Stimulated activated CD4-positive, alpha-beta T cell treated with anti-CD3 and anti-CD28 coated beads, Interleukin-15, amount 100 ng/mL, for 24 hours (primary cell): ENCODE results near the gene MRNIP.

Experiments
- DNase-seq: peaks from one replicate; pipeline ENCODE4 v3.0.0-alpha.2; 2020

MRNIP gene

GRCh38 chr5:179870952-179871351 is 12.3 kb upstream of the MRNIP start:
- DNase-seq = no peak

DNA sequence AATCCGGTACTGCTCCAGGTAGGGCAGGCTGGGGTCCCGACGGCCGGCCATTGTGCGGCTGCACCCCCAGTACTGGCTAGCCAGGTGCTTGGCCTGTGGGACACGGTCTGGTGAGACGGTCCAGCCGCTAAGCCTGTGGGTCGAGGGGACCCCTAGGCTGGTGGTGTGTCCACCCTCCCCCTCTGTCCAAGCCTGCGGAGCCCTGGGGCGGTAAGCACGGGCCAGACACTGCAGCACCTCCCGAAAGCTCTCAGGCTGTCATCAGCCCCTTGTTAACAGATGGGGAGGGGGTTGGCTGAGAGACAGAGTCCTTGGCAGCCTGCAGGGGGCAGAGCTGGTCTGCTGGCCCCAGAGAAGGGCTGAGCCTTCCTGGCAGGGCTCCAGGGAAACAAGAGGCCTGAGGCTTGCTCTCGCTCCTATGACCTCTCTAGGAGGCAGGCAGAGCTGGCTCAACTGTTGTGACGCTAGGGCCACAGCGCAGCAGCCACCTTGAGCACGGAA is 11.8 kb upstream of the MRNIP start:
- DNase-seq = peak; percentile 34

DNA sequence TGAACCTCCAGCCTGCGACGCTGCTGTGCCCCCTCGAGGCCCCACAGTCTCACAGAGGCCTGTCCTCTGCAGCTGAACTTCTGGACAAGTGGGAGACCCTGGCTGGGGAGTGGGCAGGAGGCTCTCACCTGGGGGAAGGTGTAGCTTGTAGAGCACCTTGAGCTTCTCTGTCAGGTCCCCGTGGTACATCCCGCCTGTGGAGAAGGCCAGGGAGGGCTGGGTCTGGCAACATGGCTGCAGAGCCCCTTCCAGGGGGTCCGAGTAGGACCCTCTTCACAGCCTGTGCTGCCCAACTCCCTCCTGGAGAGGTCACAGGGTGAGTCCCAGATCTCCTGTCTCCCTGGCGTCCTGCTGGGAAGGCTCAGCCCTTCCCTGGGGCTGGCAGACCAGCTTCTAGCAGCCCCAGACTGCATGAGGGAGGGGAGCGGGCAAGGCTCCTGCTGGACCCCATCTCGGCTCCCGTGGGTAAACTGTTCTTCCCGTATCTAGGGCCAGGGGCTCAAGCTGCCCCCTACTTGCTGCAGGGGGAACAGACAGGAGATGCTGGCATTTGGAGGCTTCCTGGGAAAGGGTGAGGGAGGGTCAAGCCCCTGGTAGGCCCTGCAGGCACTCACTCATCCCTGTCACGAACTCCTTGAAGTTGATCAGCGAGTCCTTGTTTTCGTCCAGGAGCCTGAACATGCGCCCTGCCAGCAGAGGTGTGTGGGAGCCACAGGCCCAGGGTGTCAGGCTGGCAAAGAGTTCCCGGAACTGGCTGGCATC is 11.2 kb upstream of the MRNIP start:
- no peak for DNase-seq

- DNase-seq = no peak
These were observed 10.5 kb upstream of the MRNIP start for GRCh38 chr5:179869101-179869500.

DNA sequence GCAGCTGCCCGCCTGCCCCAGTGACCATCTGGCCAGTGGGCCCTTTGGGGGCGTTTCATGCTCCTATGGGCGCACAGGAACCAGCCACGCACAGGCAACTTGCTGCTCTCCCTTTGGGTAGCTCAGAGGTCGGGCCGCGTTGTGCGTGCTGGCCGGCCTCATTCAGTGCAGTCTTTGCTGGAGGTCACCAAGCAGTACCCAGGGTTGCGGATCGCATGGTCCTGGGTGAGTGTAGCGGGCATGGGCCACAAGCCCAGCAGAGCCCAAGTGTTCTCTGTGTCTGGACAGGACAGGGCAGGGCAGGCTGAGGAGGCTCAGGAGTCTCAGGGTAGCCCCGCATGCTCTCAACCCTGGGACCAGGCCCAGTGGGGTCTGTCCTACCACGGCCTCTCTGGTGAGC is 9.9 kb upstream of the MRNIP start:
- no peak for DNase-seq

GRCh38 chr5:179867476-179867875 is 8.9 kb upstream of the MRNIP start:
- DNase-seq = no peak

GRCh38 chr5:179867079-179867465 is 8.5 kb upstream of the MRNIP start:
- DNase-seq = no peak

GRCh38 chr5:179866241-179867078 is 7.8 kb upstream of the MRNIP start:
- DNase-seq = peak; percentile 47

- no peak for DNase-seq
These were observed 7.0 kb upstream of the MRNIP start for GRCh38 chr5:179865491-179866240.

- no peak for DNase-seq
These were observed 6.1 kb upstream of the MRNIP start for GRCh38 chr5:179864686-179865085.

DNA sequence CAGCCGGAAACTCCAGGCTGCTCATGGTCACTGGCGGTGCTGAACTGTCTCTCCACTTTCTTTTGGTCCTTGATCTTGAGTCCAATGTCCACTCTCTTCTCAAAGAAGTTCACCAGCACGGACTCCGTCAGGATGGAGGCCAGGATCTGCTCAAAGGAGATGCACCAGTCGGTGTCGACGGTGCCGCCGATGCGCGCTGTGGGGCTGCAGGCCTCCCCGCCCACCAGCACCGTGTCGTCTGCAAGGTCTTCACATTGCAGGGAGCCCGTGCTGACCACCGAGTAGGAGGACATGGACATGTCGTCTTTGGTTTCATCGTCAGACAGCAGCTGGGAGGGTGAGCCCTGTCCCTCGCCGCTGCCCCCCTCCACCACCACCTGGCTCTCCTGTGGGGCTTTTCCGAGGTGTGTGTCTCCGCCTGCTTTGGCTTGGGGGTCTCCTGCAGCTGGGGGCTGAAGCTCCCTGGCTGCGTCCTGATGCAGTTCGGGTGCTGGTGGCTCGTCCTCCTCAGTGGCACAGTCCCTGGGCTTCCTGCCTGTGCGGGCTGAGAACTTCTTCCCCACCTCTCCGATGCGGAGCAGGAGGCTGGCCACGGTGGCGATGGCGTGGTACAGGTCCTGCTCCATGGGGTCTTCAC is 5.0 kb upstream of the MRNIP start:
- DNase-seq = no peak

DNA sequence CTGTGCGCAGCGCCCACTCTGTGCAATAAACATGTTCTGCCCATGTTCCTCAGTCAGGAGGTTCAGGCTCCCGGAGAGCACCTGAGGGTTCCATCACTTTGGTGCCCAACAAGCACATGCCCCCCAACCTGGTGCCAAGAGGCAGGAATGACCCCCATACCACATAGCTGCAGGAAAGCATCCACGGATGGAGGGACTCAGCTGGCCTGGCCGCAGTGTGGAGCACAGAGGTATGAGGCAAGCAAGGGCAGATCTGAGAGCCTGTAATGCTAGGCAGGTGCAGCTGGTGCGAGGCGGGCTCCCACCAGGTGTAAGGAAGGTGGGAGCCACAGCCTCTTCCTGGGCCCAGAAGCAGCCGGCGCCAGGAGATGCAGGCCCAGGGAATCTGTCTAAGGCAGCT is 4.3 kb upstream of the MRNIP start:
- DNase-seq = no peak

- DNase-seq = no peak
These were observed 3.7 kb upstream of the MRNIP start for GRCh38 chr5:179862296-179862695.

- DNase-seq = no peak
These were observed 1.7 kb upstream of the MRNIP start for GRCh38 chr5:179860301-179860700.

DNA sequence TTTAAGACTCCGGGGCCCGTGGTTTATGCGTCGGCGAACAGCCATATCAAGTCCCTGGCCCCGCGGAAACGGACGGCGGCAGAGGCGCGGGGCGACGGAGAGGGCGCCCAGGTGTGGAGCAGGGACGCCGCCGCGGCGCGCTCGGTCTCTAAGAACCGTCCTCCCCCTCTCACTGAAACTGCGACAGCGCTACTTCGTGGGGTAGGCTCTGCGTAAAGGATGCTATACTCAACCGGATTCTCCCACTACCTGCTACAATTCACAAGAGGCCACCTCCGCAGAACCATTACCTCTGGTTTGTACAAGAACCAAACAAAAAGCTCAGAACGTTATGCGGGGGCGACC is 404 bp downstream of the MRNIP start:
- no peak for DNase-seq

- no peak for DNase-seq
These were observed 4.3 kb downstream of the MRNIP start for GRCh38 chr5:179854356-179854755.

DNA sequence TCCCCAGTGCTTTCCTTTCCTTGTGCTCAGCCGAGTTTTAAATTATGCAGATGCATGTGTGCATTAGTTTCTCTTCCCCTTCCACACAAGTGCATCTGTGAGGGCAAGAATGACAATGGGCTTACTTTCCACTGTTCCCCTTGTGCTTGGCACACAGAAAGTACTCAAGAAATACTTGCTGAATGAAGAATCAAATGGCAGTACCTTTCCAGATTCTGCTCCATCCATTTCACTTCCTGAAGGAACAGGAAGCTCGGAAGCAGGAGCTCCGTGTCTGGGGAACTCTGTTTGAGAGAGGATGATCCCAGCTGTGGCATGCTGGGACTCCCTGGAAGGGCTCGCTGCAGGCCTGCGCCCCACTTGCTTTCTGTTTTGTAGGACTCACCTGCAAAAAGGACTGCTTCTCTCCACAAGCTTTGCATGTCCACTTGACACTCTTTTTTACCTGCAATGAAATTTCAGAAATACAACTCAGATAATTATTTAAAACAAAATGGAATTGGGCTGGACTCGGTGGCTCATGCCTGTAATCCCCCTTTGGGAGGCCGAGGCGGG is 5.5 kb downstream of the MRNIP start:
- DNase-seq = no peak

DNA sequence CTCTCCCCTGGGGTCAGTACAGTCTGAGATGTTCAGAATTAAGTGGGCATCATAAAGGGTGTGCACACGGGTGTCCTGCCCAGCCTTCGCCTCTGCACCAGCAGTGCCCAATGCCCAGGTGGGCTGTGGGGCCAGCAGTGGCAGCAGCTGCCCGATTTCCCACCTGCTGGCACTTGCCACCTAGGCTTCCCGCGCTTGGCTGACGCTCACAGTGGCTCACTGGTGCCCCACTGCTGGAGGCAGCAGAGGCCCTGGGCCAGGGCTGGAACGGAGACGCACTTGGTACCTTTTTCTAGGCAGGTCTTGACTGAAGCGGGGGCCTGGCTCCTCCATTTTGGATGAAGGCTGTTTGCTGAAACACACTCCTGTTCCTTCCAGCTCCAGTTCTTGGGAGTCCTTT is 17.0 kb downstream of the MRNIP start:
- no peak for DNase-seq

DNA sequence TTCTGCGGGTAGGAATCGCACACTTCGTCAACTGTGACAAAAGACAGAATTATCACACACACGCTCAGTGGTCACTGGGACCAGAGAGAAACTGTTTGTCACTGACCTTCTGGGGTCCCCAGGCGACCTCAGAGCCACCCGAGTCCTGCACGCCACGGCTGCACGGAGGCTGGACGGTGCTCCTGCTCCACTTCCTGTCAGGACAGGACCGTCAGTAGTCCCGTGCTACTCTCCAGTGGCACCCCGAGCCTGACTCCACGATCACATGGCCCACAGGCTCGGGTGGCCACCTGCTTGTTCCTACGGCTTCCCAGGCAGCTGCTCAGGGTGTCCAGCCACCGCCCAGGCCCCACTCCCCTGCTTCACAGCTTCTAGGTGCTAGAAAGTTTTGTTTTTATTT is 17.9 kb downstream of the MRNIP start:
- no peak for DNase-seq

DNA sequence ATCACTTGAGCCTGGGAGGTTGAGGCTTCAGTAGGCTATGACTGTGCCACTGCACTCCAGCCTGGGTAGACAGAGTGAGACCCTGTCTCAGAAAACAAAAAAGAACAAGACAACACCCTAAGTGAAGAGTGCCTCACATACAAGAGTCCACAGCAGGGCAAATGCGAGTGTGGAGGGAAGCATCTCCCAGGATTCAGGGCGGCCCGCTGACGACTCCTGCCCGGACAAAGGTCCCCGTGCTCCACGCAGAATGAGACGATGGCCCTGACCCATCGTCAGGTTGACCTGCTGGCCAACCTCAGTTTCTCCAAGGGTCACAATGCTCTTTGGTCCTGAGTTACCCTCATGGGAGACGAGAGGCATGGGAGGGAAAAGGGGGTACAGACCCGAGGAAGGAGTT is 18.3 kb downstream of the MRNIP start:
- DNase-seq = no peak

DNA sequence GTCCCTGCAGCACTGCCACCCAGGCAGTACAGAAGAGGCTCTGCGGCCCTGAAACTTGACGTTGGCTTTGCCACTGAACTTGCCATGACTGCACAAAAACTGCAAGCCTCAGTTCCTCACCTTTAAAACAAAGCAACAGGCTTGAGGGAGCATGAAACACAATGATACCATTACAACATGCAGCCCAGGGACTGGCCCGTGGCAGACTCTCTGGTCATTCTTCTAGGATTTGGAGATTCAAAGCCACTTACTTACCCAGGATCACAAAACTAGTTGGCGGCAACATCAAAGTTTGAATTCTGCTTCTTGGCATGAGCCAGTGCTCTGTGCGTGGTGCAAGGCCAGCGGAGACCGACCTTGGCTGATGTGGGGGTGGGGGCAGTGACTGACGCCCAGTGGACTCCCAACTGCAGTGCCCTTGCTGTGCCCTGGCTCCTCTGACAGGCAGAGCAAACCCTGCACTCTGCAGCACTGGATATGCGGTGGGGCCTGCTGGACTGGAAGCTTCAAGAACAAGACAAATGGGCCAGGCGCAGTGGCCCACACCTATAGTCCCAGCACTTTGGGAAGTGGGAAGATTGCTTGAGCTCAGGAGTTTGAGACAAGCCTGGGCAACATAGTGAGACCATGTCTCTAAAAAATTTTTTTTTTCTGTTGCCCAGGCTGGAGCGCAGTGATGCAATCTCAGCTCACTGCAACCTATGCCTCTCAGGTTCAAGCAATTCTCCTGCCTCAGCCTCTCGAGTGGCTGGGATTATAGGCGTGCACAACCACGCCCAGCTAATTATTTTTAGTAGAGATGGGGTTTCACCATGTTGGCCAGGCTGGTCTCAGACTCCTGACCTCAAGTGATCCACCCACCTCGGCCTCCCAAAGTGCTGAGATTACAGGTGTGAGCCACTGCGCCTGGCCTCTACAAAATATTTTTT is 19.0 kb downstream of the MRNIP start:
- DNase-seq = no peak
